G401 (cell line): ENCODE results near the gene SLC28A3. TPM values are rescaled to one million over a fixed set of nuclear protein-coding genes. Genes with fewer than 3 reads are reported as not detected.

Experiments used
- DNase-seq: peaks from one replicate; pipeline ENCODE4 v3.0.0-alpha.2; 2015; ENCODE audit warnings: low spot score
- in situ Hi-C: cut with HindIII; loops from 2 replicates; pipeline ENCODE4 v1.10.0; 2016; ENCODE audit warnings: low sequenced_read_pairs, mixed read lengths
- total RNA-seq: library from RNA; depleted of rRNA; stranded (reverse); fragments of >200 nt; shearing (Covaris generic); gene quantifications from 2 replicates; pipeline ENCODE4 v1.2.3, GENCODE V29; 2014

The SLC28A3 gene
- total RNA-seq, 1 experiment from 2014 or later: not detected

- in situ Hi-C loops: no loop called here
- DNase-seq: no peak
Observed at GRCh38 chr9:84305497-84306131, 34.9 kb downstream of the SLC28A3 start.

DNA sequence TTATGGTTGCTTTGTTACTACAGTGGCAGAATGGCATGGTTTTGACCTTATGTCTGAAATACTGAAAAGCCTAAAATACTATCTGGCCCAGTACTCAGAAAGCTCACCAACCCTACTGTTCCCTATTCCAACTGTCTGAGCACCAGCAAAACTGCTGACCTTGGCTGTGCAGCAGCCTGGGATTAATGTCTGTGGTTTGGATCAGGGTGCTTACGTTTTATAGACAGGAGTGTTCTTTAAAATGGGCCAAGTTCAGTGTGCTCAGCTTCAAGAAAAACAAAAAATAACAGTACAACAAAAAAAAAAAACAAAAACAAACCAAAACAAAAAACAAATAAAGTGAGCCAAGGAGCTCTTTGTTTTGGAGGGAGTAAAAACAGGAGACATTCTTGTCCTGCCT is 36.4 kb downstream of the SLC28A3 start:
- DNase-seq: no peak
- in situ Hi-C loops: no loop called here

- in situ Hi-C loops: no loop called here
- DNase-seq: no peak
Observed at GRCh38 chr9:84303061-84303460, 37.5 kb downstream of the SLC28A3 start.

- DNase-seq: no peak
- in situ Hi-C loops: no loop called here
Observed at GRCh38 chr9:84301851-84302250, 38.7 kb downstream of the SLC28A3 start.

GRCh38 chr9:84300271-84300670 is 40.3 kb downstream of the SLC28A3 start:
- in situ Hi-C loops: no loop called here
- DNase-seq: no peak

DNA sequence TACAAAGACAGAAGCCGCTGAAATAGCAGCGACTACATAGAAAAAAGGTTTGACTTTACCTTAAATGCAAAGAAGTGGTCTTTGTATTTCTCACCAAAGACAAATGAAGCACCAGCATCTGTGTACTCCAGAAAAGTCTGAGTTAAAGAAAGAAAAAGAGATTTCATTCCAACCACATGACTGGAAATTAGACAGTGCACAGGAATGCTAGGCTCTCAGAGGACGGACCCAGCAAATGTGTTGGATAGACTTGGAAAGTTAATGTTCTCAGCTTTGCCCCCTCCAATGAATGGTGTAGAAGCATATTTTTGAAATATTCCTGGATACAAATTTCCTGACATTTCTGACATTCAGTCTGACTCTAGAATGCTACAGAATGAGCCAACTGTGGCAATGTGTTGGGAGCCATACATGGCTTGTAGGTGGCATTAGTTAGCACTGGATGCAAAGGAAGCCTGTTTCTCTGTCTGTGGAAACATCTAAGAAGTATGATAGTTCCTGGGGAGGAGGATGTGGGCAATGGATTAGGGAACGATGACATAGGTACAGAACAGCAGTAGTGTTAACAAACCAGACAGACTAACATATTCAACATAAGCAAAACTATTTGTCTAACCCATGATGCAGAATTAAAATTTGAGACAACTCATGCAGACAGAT is 43.3 kb downstream of the SLC28A3 start:
- no peak for DNase-seq
- in situ Hi-C loops: no loop called here

DNA sequence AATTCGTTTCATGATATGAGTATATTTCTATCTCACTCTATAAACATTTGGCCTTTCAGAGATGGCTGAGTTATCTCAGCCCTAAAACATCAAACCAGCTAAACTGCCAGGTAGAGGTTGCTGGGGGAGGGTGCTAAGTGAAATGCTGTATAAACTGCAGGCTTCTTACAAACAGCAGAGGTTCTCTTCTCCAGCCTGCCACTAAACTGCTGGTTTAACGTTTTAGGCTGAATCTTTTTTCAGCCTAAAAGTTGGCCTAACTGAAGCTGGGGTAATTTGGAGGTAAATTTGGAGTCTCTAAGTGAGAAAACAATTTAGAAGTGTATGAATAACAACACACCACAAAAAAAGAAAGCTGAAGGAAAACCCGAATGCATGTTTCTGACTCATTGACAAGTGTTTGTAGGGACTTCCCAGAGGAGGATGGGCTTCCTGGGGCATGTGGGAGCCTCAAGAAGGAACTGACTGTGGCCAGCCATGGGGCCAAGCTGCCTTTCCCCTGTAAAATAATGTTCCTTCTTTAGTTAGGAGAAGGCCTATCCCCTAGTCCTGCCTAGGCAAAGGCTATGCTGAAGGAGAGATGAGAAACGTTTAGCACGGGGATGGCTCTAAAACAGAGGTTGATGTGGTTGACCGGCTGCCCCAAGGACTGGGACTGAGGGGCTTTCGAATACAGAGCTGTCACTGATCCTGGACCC is 44.3 kb downstream of the SLC28A3 start:
- in situ Hi-C loops: no loop called here
- no peak for DNase-seq

DNA sequence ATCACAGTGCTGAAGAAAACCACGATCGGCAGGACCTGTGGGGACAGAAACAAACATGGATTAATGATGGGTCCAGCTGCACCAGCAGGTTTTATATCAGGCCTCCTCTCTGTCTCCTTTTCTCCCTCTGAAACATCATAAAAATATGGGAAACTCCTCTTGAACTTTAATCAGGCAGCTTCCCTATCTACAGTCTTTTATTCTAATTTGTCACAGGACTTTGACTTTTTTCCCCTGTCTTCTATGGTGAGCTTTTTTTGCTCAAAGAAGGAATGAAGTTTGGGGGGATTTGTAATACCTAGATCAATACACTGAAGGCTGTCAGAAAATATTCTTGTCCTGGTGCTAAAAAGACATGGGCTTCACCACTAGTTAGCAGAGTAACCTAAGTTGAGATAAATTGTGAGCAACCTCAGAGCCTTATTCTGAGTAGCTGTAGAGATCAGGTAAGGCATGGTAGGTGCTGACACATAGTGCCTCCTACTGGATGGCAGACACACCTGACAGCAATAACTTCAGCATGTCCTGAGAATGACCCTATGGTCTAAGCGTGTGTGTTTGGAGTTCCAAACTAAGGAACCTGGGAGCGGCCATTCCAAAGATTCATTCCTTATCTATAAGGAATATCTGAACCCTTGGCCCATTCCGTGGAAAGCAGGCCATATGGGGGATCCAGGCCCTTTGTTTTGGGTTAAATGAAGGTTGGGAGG is 46.2 kb downstream of the SLC28A3 start:
- no peak for DNase-seq
- in situ Hi-C loops: no loop called here

GRCh38 chr9:84293001-84293798 is 47.4 kb downstream of the SLC28A3 start:
- in situ Hi-C loops: no loop called here
- DNase-seq: no peak

- no peak for DNase-seq
- in situ Hi-C loops: no loop called here
Observed at GRCh38 chr9:84285381-84285780, 55.2 kb downstream of the SLC28A3 start.

DNA sequence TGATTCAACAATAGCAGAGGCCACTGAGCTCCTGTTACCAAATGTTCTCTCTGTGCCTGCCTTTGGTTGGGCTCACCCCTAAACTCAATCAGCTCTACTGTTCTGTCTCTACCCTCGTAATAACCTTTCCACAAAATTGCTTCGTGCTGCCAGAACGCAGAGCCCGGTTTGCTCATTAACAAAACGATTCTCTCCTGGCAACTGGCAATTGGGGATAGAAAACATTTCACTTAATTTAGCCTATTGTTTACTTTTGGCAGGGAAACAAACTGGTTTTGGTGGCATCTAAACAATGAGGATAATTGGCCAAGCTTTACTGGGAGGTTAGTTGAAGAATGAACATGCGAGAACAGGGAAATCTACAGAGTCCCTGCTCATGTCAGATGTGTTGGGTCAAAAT is 56.6 kb downstream of the SLC28A3 start:
- peak; percentile 23 for DNase-seq
- in situ Hi-C loops: no loop called here

DNA sequence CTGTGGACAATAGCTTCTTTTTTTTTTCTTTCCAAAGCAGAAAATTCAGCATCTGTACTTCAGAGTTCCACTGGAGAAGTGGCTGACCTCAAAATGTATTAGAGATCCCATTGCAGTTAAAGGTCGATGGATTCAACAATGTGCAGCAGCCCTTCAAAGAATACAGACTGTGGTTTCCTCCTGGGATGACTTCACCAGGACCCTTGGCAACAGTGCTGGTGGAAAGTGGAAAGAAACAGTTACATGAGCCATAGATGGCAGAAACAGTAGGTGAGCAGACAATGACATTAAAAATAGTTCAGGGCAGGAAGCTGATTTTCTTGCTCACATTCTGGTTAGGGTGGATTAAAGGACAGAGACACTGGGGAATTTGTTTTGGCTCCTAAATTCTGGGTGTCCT is 62.4 kb downstream of the SLC28A3 start:
- in situ Hi-C loops: no loop called here
- DNase-seq: no peak

- in situ Hi-C loops: no loop called here
- no peak for DNase-seq
Observed at GRCh38 chr9:84277646-84278045, 62.9 kb downstream of the SLC28A3 start.

- no peak for DNase-seq
- in situ Hi-C loops: no loop called here
Observed at GRCh38 chr9:84276741-84277140, 63.8 kb downstream of the SLC28A3 start.

DNA sequence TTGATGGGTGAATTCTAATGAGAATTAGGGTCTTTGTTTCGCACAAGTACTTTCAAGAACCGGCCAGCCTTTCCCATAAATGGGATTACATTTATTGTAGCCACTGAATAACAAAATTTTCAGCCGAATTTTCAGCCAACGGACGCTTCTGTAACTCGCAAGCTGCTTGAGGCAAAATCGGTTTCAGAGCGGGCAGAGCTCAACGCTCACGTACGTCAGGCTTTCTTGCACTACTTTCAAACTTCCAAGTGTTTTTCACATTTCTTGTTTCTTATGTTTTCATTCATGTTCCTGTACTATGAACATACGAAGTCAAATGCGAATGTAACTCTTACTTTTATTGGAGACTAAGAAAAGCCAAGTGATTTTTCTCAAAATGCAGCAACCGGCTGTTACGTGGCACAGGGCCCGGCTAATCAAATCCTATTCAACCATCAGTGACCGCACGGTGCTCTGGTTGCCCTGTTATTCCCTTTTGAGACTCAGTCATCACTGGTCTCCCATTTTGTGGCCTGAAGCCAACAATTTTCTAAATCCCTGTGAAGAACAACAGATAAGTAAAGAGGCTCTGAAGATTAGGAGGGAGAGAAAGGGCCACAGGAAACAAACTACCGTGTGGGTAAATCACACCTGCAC is 68.5 kb downstream of the SLC28A3 start:
- in situ Hi-C loops: no loop called here
- DNase-seq: peak; percentile 41

DNA sequence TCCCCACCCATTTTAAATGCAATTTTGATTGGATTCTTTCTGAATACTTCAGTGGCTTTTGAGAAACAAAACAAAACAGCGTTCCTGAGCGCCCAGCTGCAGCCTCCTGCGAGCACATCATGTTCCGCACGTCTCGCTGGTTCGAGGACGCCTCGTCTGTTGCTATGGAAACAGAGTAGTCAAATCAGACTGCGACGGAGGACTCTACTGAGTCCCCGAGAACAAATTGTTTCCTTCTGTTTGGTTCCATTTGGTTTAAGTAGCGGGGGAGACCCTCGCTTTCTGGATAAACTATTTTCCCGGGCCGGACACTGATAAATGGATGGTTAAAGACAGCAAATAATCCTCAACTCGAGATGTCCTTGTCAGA is 69.0 kb downstream of the SLC28A3 start:
- peak; percentile 70 for DNase-seq
- in situ Hi-C loops: no loop called here

- in situ Hi-C loops: no loop called here
- DNase-seq: peak; percentile 10
Observed at GRCh38 chr9:84270847-84271530, 69.6 kb downstream of the SLC28A3 start.

DNA sequence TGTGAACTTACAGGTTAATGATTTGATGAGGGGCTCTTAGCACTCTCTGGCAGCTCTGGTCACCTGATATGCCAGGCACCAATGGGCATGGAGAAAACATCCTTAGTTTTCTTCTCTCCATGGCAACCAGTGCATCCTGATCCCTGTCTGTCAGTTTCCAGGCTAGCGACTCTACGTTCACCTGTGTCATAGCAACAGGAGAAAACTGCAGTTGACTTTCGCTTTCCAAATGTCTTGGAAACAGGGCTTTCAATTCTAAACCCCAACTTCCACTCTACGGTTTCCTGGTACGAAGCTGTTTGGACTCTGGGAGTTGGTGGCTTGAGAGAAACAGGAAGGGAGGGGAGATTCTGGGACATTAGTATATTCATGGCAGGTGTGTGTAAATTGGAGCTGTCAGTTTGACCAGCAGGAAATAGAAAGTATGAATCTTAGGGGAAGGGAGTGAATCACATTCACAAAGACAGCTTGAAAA is 74.4 kb downstream of the SLC28A3 start:
- DNase-seq: no peak
- in situ Hi-C loops: no loop called here
